Gastrocnemius medialis (tissue), 4 donors: Measurements from ENCODE around the gene TMEM54. TPM values are rescaled to one million over a fixed set of nuclear protein-coding genes. Genes with fewer than 3 reads are reported as not detected.

ENCODE experiments used
- ATAC-seq, 2 donors: fragments of 150-250 bp; one replicate each; pipeline ENCODE4 v1.9.1; 2016
- DNase-seq, 2 donors: peaks; one replicate each; pipeline ENCODE4 v3.0.0-alpha.2; 2019
- H3K27ac ChIP-seq, 4 donors: fragments of 200-600 bp; sonication (generic); 1 replicate in 1 of 4; 2 replicates in 3 of 4; pipeline ENCODE4 v1.5.1; 2016 to 2018; ENCODE audit warnings: mild to moderate bottlenecking in 2 of 4, moderate library complexity in 1 of 4
- H3K27me3 ChIP-seq, 3 donors: fragments of 200-600 bp; sonication (generic) in 2 of 3; 1 replicate in 1 of 3; 2 replicates in 2 of 3; pipeline versions ENCODE4 v1.5.1 to v1.6.0; 2016 to 2019; ENCODE audit warnings: mild to moderate bottlenecking in 1 of 3, moderate library complexity in 1 of 3
- H3K36me3 ChIP-seq, 2 donors: fragments of 200-600 bp; sonication (generic) in 1 of 2; one replicate each; pipeline ENCODE4 v1.5.1; 2017 to 2018
- H3K4me1 ChIP-seq, 2 donors: fragments of 200-600 bp; sonication (generic) in 1 of 2; one replicate each; pipeline ENCODE4 v1.5.1; 2016 to 2017; ENCODE audit warnings: mild to moderate bottlenecking in 2 of 2
- H3K4me3 ChIP-seq, 4 donors: fragments of 200-600 bp; sonication (generic) in 3 of 4; 1 replicate in 1 of 4; 2 replicates in 3 of 4; pipeline ENCODE4 v1.5.1; 2016 to 2019; ENCODE audit warnings: mild to moderate bottlenecking in 2 of 4
- H3K9me3 ChIP-seq, 3 donors: fragments of 200-600 bp; sonication (generic) in 2 of 3; 1 replicate in 1 of 3; 2 replicates in 2 of 3; pipeline ENCODE4 v1.5.1; 2016 to 2019
- CTCF ChIP-seq, 5 experiments: fragments of 450-650 bp in 3 of 5; fragments of 200-600 bp in 2 of 5; sonication (generic) in 2 of 5; IDR thresholded peaks in 4 of 5; conservative IDR thresholded peaks in 1 of 5; 1 replicate in 4 of 5; 2 replicates in 1 of 5; pipeline ENCODE4 v1.5.1; 2016 to 2019; ENCODE audit warnings: antibody characterized with exemption in 5 of 5, mild to moderate bottlenecking in 3 of 5, moderate library complexity in 3 of 5
- POLR2A ChIP-seq, 2 donors: fragments of 450-650 bp; IDR thresholded peaks; one replicate each; pipeline ENCODE4 v1.6.1; 2017; ENCODE audit warnings: antibody characterized with exemption in 2 of 2, mild to moderate bottlenecking in 2 of 2, moderate library complexity in 2 of 2
- in situ Hi-C, 4 donors: fragments of 200-750 bp; cut with MboI; loops; one replicate each; pipeline versions ENCODE4 v1.15.0 to v1.8.0; 2017; ENCODE audit warnings: low sequenced_read_pairs in 4 of 4
- intact Hi-C: fragments of 100-400 bp; cut with DNase I; formaldehyde crosslinking; loops from one replicate; pipeline ENCODE4 v1.15.1; 2023; ENCODE audit warnings: low total_unique reads
- total RNA-seq, 4 donors: library from RNA; depleted of rRNA; stranded (reverse); fragments of >200 nt; gene quantifications; one replicate each; pipeline versions ENCODE4 v1.1.0 to v1.2.3, GENCODE V29; 2016

Gene TMEM54
- total RNA-seq, 4 donors from 2014 or later: 4.0 to 7.0 (median 4.8) TPM

DNA sequence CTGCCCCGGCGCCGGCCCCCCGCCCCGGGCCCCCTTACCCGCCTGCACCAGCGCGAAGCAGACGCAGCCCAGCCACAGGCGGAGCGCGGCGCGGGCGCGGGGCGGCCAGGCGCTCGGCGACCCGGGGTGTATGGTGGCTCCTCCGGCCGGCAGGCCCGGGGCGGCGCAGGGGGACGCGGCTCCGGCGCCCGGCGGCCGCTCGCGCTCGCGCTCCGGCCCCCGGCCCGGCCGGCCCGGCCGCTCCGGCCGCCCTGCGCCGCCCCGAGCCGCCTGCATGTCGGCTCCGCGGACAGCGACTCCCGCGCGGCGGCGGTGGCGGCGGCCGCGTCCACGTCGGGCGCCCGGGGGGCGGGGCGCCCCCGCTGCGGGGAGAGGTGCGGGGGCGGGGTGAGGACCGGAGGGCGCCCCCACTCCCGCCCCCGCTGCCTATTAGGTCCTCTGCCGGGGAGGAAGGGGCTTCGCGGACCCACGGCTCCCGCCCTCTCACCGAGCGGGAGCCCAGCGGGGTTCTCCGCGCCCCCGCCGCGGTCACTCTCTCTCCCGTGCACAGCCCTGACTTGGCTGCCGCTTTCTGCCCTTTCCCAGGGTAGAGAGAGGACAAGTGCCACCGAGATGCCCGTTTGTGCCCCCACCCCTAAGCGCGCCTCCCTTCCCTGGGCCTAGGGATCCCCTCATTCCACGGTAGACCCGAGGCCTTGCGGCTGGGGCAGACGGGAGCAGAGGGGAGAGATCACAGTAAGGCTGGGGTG, 30.4 kb downstream of the TMEM54 start, which contains the start of gene FNDC5:
TSS of gene FNDC5 (minus strand) at position 298 of the 749 bp plus-strand sequence.
- intact Hi-C loops: no loop called here
- no peak for TF ChIP-seq POLR2A (IDR thresholded peaks at IDR 0.05)
- no peak for TF ChIP-seq CTCF (IDR thresholded peaks at IDR 0.05 in 4 of 5, conservative IDR thresholded peaks at IDR 0.05 in 1 of 5)
- peak; percentile 38 to 51 for ATAC-seq
- in situ Hi-C loops: no loop called here
- no peak for DNase-seq
- Histone ChIP-seq H3K36me3 (no peaks in the 10 kb centered on the region), H3K4me3 (peak within 1 kb of the TSS; percentile 55 to 66 (median 56)), H3K27ac (peak within 1 kb of the TSS; percentile 46 to 83 (median 70)), H3K4me1 (peaks cover 15 to 35% of the 10 kb centered on the region in 2 donors), H3K9me3 (no peaks in the 10 kb centered on the region), H3K27me3 (no peaks in the 10 kb centered on the region)

DNA sequence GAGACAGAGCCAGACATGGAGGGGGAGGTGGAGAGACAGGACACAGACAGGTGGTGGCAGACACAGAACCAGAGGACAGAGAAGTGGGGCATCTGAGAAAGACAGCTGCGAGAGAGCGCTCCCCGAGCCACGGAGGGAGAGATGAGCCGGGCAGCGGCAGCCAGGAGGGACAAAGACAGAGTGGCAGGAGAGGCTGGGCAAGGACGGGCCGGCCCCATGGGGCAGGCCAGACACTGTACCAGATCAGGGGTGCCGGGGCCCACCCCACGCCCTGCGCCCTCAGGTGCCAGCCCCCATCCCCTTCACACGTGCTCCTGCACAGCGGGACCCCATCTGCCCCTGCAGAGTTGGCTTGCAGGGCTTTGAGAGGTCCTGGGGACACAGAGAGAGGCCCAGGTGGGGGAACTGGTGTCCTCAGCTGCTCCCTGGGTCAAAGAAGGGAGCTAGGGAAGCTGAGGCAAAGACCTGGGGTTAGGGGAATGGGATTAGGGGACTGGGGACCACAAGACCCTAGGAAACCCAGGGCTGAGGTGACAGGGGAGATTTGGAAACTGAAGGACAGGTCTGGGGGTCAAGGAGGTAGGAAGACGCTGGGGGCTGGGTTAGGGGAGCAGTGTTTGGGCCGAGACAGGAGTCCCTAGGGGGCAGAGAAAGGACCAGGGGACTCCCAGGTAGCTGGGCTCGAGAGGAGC, 31.1 kb downstream of the TMEM54 start:
- in situ Hi-C loops: no loop called here
- peak overlapping the region; percentile 15 to 55 (median 49) for H3K4me3 ChIP-seq
- ATAC-seq (peak; percentile 14 to 32), DNase-seq (peak in 1 of 2 donors; percentile 11)
- no peaks in the 10 kb centered on the region for H3K27me3 ChIP-seq
- H3K27ac ChIP-seq: peak overlapping the region; percentile 46 to 83 (median 70)
- intact Hi-C loops: no loop called here
- no peaks in the 10 kb centered on the region for H3K9me3 ChIP-seq
- no peak for TF ChIP-seq CTCF (IDR thresholded peaks at IDR 0.05 in 4 of 5, conservative IDR thresholded peaks at IDR 0.05 in 1 of 5)
- H3K4me1 ChIP-seq: peaks cover 22 to 42% of the 10 kb centered on the region in 2 donors
- no peaks in the 10 kb centered on the region for H3K36me3 ChIP-seq

- TF ChIP-seq POLR2A (IDR thresholded peaks at IDR 0.05): no peak
- TF ChIP-seq CTCF (IDR thresholded peaks at IDR 0.05 in 4 of 5, conservative IDR thresholded peaks at IDR 0.05 in 1 of 5): no peak
- peaks cover 33 to 52% of the 10 kb centered on the region in 2 donors for H3K4me1 ChIP-seq
- no peak for DNase-seq
- peak overlapping the region in 2 of 4 donors; percentile 74 to 83 for H3K27ac ChIP-seq
- no peaks in the 10 kb centered on the region for H3K9me3 ChIP-seq
- in situ Hi-C loops (no loop called here), intact Hi-C loops (no loop called here)
- H3K27me3 ChIP-seq: no peaks in the 10 kb centered on the region
- no peak overlapping the region for H3K4me3 ChIP-seq
- no peaks in the 10 kb centered on the region for H3K36me3 ChIP-seq
- no peak for ATAC-seq
Observed at GRCh38 chr1:32868806-32869455, 32.3 kb downstream of the TMEM54 start.

GRCh38 chr1:32868085-32868484, 33.1 kb downstream of the TMEM54 start:
- in situ Hi-C loops: no loop called here
- no peaks in the 10 kb centered on the region for H3K27me3 ChIP-seq
- ATAC-seq (no peak), DNase-seq (no peak)
- H3K27ac ChIP-seq: no peak overlapping the region
- TF ChIP-seq POLR2A (IDR thresholded peaks at IDR 0.05): no peak
- TF ChIP-seq CTCF (IDR thresholded peaks at IDR 0.05 in 4 of 5, conservative IDR thresholded peaks at IDR 0.05 in 1 of 5): no peak
- peaks cover 41 to 52% of the 10 kb centered on the region in 2 donors for H3K4me1 ChIP-seq
- H3K36me3 ChIP-seq: no peaks in the 10 kb centered on the region
- intact Hi-C loops: no loop called here
- H3K4me3 ChIP-seq: no peak overlapping the region
- no peaks in the 10 kb centered on the region for H3K9me3 ChIP-seq
